ENCODE measurements around the gene CMTM8.

The CMTM8 gene

DNA sequence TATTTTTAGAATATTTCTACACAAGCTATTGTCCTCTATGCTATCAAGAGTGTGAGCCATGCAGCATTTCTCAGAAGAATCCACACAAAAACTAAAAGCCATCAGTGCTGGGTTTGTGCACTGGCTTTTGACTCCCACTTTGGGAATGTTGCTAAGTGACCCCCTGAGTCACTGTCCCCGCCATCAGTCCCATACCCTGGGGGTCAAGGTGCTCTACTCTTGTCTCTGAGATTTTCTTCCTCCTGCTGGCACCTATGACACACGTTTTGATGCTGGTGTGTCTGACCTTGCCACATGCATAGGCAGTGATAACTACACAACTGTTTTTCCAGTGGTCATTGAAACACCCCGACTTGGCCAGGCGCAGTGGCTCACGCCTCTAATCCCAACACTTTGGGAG, 173.0 kb downstream of the CMTM8 start:
- peaks cover 33% of the 10 kb centered on the region for H3K4me1 ChIP-seq (ENCODE audit: control insufficient read depth, low read length)

GRCh38 chr3:32412887-32413286, 174.4 kb downstream of the CMTM8 start:
- Histone ChIP-seq H3K4me3 (ENCODE audit: low read length) (no peak overlapping the region), H4K20me1 (ENCODE audit: control insufficient read depth, insufficient read depth, low read depth, low read length) (no peaks in the 10 kb centered on the region), H3K79me2 (ENCODE audit: control insufficient read depth, low read length) (no peaks in the 10 kb centered on the region), H3K9me2 (replicated peaks; ENCODE audit: control insufficient read depth, low read length) (no peaks in the 10 kb centered on the region), H3K27ac (ENCODE audit: low read depth, low read length) (no peak overlapping the region), H3F3A (ENCODE audit: control insufficient read depth, insufficient read depth) (no peaks in the 10 kb centered on the region), H3K9me3 (ENCODE audit: control insufficient read depth, insufficient read depth, low read length) (no peaks in the 10 kb centered on the region), H3K4me1 (ENCODE audit: control insufficient read depth, low read length) (peaks cover 33% of the 10 kb centered on the region), H3K36me3 (ENCODE audit: control insufficient read depth, low read length) (no peaks in the 10 kb centered on the region), H3K27me3 (ENCODE audit: control insufficient read depth, low read length) (no peaks in the 10 kb centered on the region), H3K4me2 (ENCODE audit: low read length) (peak overlapping the region; percentile 18)
- TF ChIP-seq, protein P1, sequence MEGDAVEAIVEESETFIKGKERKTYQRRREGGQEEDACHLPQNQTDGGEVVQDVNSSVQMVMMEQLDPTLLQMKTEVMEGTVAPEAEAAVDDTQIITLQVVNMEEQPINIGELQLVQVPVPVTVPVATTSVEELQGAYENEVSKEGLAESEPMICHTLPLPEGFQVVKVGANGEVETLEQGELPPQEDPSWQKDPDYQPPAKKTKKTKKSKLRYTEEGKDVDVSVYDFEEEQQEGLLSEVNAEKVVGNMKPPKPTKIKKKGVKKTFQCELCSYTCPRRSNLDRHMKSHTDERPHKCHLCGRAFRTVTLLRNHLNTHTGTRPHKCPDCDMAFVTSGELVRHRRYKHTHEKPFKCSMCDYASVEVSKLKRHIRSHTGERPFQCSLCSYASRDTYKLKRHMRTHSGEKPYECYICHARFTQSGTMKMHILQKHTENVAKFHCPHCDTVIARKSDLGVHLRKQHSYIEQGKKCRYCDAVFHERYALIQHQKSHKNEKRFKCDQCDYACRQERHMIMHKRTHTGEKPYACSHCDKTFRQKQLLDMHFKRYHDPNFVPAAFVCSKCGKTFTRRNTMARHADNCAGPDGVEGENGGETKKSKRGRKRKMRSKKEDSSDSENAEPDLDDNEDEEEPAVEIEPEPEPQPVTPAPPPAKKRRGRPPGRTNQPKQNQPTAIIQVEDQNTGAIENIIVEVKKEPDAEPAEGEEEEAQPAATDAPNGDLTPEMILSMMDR (IDR thresholded peaks at IDR 0.05; ENCODE audit: low read depth, low read length, poor library complexity, severe bottlenecking), result no peak
- no peak for TF ChIP-seq EZH2phosphoT487 (IDR thresholded peaks at IDR 0.05; ENCODE audit: borderline replicate concordance, low read length)

More for the DNA sequence above, 173.0 kb downstream of the CMTM8 start:
- no peak overlapping the region for H3K27ac ChIP-seq (ENCODE audit: low read depth, low read length)
- H3K4me2 ChIP-seq (ENCODE audit: low read length), result no peak overlapping the region
- no peaks in the 10 kb centered on the region for H3K9me3 ChIP-seq (ENCODE audit: control insufficient read depth, insufficient read depth, low read length)
- H3K36me3 ChIP-seq (ENCODE audit: control insufficient read depth, low read length), result no peaks in the 10 kb centered on the region
- H3F3A ChIP-seq (ENCODE audit: control insufficient read depth, insufficient read depth), result no peaks in the 10 kb centered on the region
- H3K9me2 ChIP-seq (replicated peaks; ENCODE audit: control insufficient read depth, low read length), result no peaks in the 10 kb centered on the region
- no peaks in the 10 kb centered on the region for H3K79me2 ChIP-seq (ENCODE audit: control insufficient read depth, low read length)
- no peak overlapping the region for H3K4me3 ChIP-seq (ENCODE audit: low read length)
- no peak for TF ChIP-seq EZH2phosphoT487 (IDR thresholded peaks at IDR 0.05; ENCODE audit: borderline replicate concordance, low read length)
- no peaks in the 10 kb centered on the region for H3K27me3 ChIP-seq (ENCODE audit: control insufficient read depth, low read length)
- H4K20me1 ChIP-seq (ENCODE audit: control insufficient read depth, insufficient read depth, low read depth, low read length), result no peaks in the 10 kb centered on the region

- TF ChIP-seq EZH2phosphoT487 (IDR thresholded peaks at IDR 0.05; ENCODE audit: borderline replicate concordance, low read length), result no peak
- TF ChIP-seq, protein P1 (IDR thresholded peaks at IDR 0.05; ENCODE audit: low read depth, low read length, poor library complexity, severe bottlenecking), result no peak
- H3K27ac ChIP-seq (ENCODE audit: low read depth, low read length), result no peak overlapping the region
These were observed 175.5 kb downstream of the CMTM8 start for GRCh38 chr3:32413845-32414521.

GRCh38 chr3:32414522-32415202, 176.2 kb downstream of the CMTM8 start:
- peaks cover 45% of the 10 kb centered on the region for H3K4me1 ChIP-seq (ENCODE audit: control insufficient read depth, low read length)
- no peaks in the 10 kb centered on the region for H3K9me2 ChIP-seq (replicated peaks; ENCODE audit: control insufficient read depth, low read length)
- no peaks in the 10 kb centered on the region for H3K79me2 ChIP-seq (ENCODE audit: control insufficient read depth, low read length)
- H3K27ac ChIP-seq (ENCODE audit: low read depth, low read length), result no peak overlapping the region
- no peaks in the 10 kb centered on the region for H3K36me3 ChIP-seq (ENCODE audit: control insufficient read depth, low read length)
- no peak overlapping the region for H3K4me3 ChIP-seq (ENCODE audit: low read length)
- no peaks in the 10 kb centered on the region for H3F3A ChIP-seq (ENCODE audit: control insufficient read depth, insufficient read depth)
- H4K20me1 ChIP-seq (ENCODE audit: control insufficient read depth, insufficient read depth, low read depth, low read length), result no peaks in the 10 kb centered on the region
- H3K9me3 ChIP-seq (ENCODE audit: control insufficient read depth, insufficient read depth, low read length), result no peaks in the 10 kb centered on the region
- TF ChIP-seq, protein P1 (IDR thresholded peaks at IDR 0.05; ENCODE audit: low read depth, low read length, poor library complexity, severe bottlenecking), result no peak
- TF ChIP-seq EZH2phosphoT487 (IDR thresholded peaks at IDR 0.05; ENCODE audit: borderline replicate concordance, low read length), result no peak
- H3K4me2 ChIP-seq (ENCODE audit: low read length), result peak overlapping the region; percentile 11; the same call in 1 of the 2 replicates
- no peaks in the 10 kb centered on the region for H3K27me3 ChIP-seq (ENCODE audit: control insufficient read depth, low read length)

More at GRCh38 chr3:32413845-32414521, 175.5 kb downstream of the CMTM8 start:
- H3K4me2 ChIP-seq (ENCODE audit: low read length), result peak overlapping the region; percentile 11; the same call in 1 of the 2 replicates
- H3K79me2 ChIP-seq (ENCODE audit: control insufficient read depth, low read length), result no peaks in the 10 kb centered on the region
- no peaks in the 10 kb centered on the region for H3K36me3 ChIP-seq (ENCODE audit: control insufficient read depth, low read length)
- no peaks in the 10 kb centered on the region for H3K27me3 ChIP-seq (ENCODE audit: control insufficient read depth, low read length)
- H3K4me3 ChIP-seq (ENCODE audit: low read length), result no peak overlapping the region
- H4K20me1 ChIP-seq (ENCODE audit: control insufficient read depth, insufficient read depth, low read depth, low read length), result no peaks in the 10 kb centered on the region
- H3K9me3 ChIP-seq (ENCODE audit: control insufficient read depth, insufficient read depth, low read length), result no peaks in the 10 kb centered on the region
- no peaks in the 10 kb centered on the region for H3F3A ChIP-seq (ENCODE audit: control insufficient read depth, insufficient read depth)
- peaks cover 38% of the 10 kb centered on the region for H3K4me1 ChIP-seq (ENCODE audit: control insufficient read depth, low read length)
- no peaks in the 10 kb centered on the region for H3K9me2 ChIP-seq (replicated peaks; ENCODE audit: control insufficient read depth, low read length)
